ENCODE results near the gene C2orf76. TPM values are rescaled to one million over a fixed set of nuclear protein-coding genes. Genes with fewer than 3 reads are reported as not detected.
"Not testable (repeated sequence)": the region's sequence is repeated elsewhere in the genome, so short reads cannot be mapped to it uniquely, and the experiment has no call there.

C2orf76 gene
- total RNA-seq, 2 donors from 2014 or later: 15.8 to 16.2 TPM

DNA sequence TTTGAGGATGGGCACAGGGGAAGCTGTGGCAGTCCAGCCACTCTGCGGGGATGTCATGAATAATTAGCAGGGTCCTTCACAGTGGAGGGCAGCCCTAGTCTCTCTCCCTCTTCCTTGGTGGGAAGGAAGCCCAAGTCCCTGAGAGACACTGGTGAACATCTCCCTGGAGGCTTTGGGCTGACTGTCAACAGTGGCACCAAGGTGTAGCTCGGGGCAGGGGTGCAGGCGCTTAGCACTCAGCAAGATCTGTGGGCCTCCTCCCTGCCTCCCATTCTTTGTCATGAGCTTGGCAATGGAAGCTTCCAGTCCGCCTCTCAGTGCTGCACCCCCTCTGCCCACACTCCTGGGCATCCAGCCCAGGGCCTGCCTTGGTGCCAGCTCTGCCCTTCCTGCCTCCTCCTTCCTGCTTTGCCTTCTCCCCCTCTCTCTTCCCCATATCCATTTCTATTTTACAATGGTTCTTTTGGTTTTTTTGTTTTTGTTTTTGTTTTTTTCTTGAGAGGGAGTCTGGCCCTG is 83.6 kb downstream of the C2orf76 start:
- Histone ChIP-seq H3K9me3 (no peaks in the 10 kb centered on the region), H3K4me3 (no peak overlapping the region), H3K27ac (peak overlapping the region; percentile 68 to 85), H3K4me1 (replicated peaks) (peaks cover 8% of the 10 kb centered on the region), H3K36me3 (no peaks in the 10 kb centered on the region), H3K27me3 (replicated peaks; ENCODE audit: insufficient read depth) (no peaks in the 10 kb centered on the region)
- no peak for TF ChIP-seq POLR2A (IDR thresholded peaks at IDR 0.05)
- peak; percentile 47 for TF ChIP-seq POLR2AphosphoS5 (IDR thresholded peaks at IDR 0.05)
- TF ChIP-seq, protein P1, sequence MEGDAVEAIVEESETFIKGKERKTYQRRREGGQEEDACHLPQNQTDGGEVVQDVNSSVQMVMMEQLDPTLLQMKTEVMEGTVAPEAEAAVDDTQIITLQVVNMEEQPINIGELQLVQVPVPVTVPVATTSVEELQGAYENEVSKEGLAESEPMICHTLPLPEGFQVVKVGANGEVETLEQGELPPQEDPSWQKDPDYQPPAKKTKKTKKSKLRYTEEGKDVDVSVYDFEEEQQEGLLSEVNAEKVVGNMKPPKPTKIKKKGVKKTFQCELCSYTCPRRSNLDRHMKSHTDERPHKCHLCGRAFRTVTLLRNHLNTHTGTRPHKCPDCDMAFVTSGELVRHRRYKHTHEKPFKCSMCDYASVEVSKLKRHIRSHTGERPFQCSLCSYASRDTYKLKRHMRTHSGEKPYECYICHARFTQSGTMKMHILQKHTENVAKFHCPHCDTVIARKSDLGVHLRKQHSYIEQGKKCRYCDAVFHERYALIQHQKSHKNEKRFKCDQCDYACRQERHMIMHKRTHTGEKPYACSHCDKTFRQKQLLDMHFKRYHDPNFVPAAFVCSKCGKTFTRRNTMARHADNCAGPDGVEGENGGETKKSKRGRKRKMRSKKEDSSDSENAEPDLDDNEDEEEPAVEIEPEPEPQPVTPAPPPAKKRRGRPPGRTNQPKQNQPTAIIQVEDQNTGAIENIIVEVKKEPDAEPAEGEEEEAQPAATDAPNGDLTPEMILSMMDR (IDR thresholded peaks at IDR 0.05): no peak
- 53% methylated on average over 4 of the region's 4 CpGs for WGBS
- peak; percentile 75 for DNase-seq (ENCODE audit: low spot score)
- intact Hi-C loops (cut with DNase I): no loop called here

DNA sequence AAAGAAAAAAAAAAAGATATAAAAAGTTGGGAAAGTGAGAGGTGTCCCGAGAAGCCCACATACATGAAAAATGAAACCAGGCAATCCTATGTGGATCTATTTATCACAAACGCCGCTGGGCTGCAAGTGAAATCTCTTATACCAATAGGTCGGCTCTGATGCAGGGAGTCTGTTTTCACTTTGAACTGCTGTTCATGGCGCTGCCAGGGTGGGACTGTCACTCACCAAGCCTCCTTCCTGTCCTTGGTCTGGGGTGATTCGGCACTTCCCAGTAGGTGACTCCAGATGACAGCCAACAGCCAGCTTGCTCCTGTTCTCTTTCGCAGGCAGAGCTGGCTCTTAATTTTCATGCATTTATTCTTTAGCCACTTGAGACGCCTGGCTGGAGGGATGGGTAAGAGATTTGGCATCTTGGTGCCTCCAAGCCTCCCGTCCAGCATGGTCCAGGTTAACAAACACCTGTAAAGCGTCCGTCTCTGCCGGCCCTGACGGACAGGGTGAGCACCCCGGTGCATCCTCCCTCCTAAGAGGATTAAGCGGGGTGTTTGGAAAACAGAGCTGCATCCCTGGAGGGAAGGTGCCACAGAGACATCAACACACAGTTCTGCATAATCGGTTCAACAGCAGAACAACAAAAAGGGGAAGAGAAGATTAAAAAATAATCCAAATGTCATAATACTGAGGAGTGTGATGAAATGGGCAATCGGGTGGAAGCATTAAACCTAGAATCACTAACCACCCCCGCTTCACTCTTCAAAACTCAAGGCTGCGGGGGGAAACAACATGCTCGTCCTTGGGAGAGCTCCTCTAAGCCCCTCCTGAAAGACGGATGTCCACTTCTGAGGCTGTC is 84.3 kb downstream of the C2orf76 start:
- H3K9me3 ChIP-seq: no peaks in the 10 kb centered on the region
- peak overlapping the region; percentile 68 to 85 for H3K27ac ChIP-seq
- no peak for TF ChIP-seq POLR2AphosphoS5 (IDR thresholded peaks at IDR 0.05)
- TF ChIP-seq POLR2A (IDR thresholded peaks at IDR 0.05): no peak
- TF ChIP-seq, protein P1 (IDR thresholded peaks at IDR 0.05): no peak
- peaks cover 8% of the 10 kb centered on the region for H3K4me1 ChIP-seq (replicated peaks)
- H3K36me3 ChIP-seq: no peaks in the 10 kb centered on the region
- DNase-seq (ENCODE audit: low spot score): no peak
- no peak overlapping the region for H3K4me3 ChIP-seq
- no peaks in the 10 kb centered on the region for H3K27me3 ChIP-seq (replicated peaks; ENCODE audit: insufficient read depth)
- 81% methylated on average over 21 of the region's 21 CpGs for WGBS
- intact Hi-C loops (cut with DNase I): no loop called here

DNA sequence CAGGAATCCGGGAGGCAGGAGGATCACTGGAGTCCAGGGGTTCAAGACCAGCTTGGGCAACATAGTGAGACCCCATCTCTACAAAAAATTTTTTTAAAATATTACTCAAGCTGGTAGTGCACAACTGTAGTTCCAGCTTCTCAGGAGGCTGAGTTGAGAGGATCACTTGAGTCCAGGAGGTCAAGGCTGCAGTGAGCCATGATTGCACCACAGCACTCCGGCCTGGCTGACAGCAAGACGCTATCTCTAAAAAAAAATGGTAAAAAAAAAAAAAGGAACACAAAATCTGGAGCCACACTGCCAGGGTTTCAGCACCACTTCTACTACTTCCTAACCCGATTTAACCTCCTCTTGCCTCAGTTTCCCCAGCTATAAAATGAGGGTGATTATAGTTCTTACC is 86.0 kb downstream of the C2orf76 start:
- intact Hi-C loops (cut with DNase I): no loop called here
- Histone ChIP-seq H3K36me3 (no peaks in the 10 kb centered on the region), H3K27me3 (replicated peaks; ENCODE audit: insufficient read depth) (no peaks in the 10 kb centered on the region), H3K4me3 (no peak overlapping the region), H3K9me3 (no peaks in the 10 kb centered on the region), H3K27ac (no peak overlapping the region), H3K4me1 (replicated peaks) (peaks cover 8% of the 10 kb centered on the region)
- WGBS: 74% methylated on average over 4 of the region's 4 CpGs
- no peak for DNase-seq (ENCODE audit: low spot score)
- TF ChIP-seq POLR2A (IDR thresholded peaks at IDR 0.05): no peak
- TF ChIP-seq POLR2AphosphoS5 (IDR thresholded peaks at IDR 0.05): no peak
- TF ChIP-seq, protein P1 (IDR thresholded peaks at IDR 0.05): no peak

GRCh38 chr2:119279666-119280065 is 87.0 kb downstream of the C2orf76 start:
- no peaks in the 10 kb centered on the region for H3K27me3 ChIP-seq (replicated peaks; ENCODE audit: insufficient read depth)
- no peaks in the 10 kb centered on the region for H3K9me3 ChIP-seq
- no peak overlapping the region for H3K4me3 ChIP-seq
- no peaks in the 10 kb centered on the region for H3K36me3 ChIP-seq
- peaks cover 8% of the 10 kb centered on the region for H3K4me1 ChIP-seq (replicated peaks)
- intact Hi-C loops (cut with DNase I): no loop called here
- no peak for DNase-seq (ENCODE audit: low spot score)
- 93% methylated on average over 6 of the region's 6 CpGs for WGBS
- no peak for TF ChIP-seq POLR2A (IDR thresholded peaks at IDR 0.05)
- TF ChIP-seq POLR2AphosphoS5 (IDR thresholded peaks at IDR 0.05): no peak
- TF ChIP-seq, protein P1 (IDR thresholded peaks at IDR 0.05): no peak
- no peak overlapping the region for H3K27ac ChIP-seq

DNA sequence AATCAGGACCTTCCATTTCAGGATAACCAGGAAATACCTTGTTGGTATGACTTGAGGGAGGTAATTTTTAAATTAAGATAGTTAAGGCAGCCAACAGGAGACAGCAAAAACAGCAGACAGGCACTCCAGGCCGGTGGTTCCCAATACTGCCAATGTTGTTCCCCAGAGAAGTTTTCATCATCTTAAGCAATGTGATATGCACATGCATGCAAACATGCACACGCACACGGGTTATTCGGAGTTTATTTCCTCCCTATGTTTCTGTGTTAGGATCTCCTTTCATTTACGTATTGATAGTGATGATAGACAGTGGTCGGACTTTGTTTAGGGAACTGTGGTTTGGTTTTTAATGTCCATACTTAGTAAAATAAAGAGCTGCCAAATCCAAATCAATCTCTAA is 87.7 kb downstream of the C2orf76 start:
- H3K36me3 ChIP-seq: no peaks in the 10 kb centered on the region
- no peak overlapping the region for H3K27ac ChIP-seq
- 96% methylated on average over 6 of the region's 6 CpGs for WGBS
- intact Hi-C loops (cut with DNase I): no loop called here
- TF ChIP-seq POLR2A (IDR thresholded peaks at IDR 0.05): no peak
- TF ChIP-seq, protein P1 (IDR thresholded peaks at IDR 0.05): no peak
- no peaks in the 10 kb centered on the region for H3K27me3 ChIP-seq (replicated peaks; ENCODE audit: insufficient read depth)
- H3K9me3 ChIP-seq: no peaks in the 10 kb centered on the region
- H3K4me1 ChIP-seq (replicated peaks): peaks cover 8% of the 10 kb centered on the region
- H3K4me3 ChIP-seq: no peak overlapping the region
- DNase-seq (ENCODE audit: low spot score): no peak

DNA sequence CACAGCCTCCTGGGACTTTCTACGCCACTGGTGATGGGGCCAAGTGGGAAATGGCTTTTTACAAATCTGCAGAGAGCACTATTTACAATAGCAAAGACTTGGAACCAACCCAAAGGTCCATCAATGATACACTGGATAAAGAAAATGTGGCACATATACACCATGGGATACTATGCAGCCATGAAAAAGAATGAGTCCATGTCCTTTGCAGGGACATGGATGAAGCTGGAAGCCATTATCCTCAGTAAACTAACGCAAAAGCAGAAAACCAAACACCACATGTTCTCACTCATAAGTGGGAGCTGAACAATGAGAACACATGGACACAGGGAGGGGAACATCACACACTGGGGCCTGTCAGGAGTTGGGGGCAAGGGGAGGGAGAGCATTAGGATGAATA is 88.2 kb downstream of the C2orf76 start:
- H3K4me1 ChIP-seq (replicated peaks); H3K9me3 ChIP-seq; DNase-seq (ENCODE audit: low spot score); H3K27me3 ChIP-seq (replicated peaks; ENCODE audit: insufficient read depth); intact Hi-C loops (cut with DNase I); H3K27ac ChIP-seq; H3K36me3 ChIP-seq; H3K4me3 ChIP-seq: not testable (repeated sequence)
- WGBS: 86% methylated on average over 2 of the region's 2 CpGs

All from prostate gland (tissue), 2 donors.